CD4-positive, alpha-beta T cell treated with Interleukin-12 subunit alpha and Interleukin-12 subunit beta, for 1 hour (primary cell): ENCODE data around the gene SORCS2.

Experiments used
- DNase-seq: peaks from one replicate; pipeline ENCODE4 v3.0.0-alpha.2; 2020

Gene SORCS2

DNA sequence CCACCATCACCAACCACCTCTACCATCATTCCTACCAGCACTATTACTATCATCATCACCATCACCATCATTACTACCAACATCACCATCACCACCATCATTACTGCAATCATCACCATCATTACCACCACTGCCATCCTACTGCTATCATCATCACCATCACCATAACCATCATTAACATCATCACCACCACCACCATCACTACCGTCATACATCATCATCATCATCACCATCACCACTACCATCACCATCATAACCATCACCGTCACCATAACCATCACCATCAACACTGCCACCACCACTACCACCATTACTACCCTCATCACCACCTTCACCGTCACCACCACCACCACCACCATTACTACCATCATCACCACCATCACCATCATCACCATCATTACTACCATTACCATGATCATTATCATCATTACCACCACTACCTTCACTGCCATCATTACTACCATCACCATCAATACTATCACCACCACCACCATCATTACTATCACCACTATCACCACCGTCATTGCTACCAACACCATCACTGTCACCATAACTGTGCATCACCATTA lies 170.6 kb downstream of the SORCS2 start:
- no peak for DNase-seq

DNA sequence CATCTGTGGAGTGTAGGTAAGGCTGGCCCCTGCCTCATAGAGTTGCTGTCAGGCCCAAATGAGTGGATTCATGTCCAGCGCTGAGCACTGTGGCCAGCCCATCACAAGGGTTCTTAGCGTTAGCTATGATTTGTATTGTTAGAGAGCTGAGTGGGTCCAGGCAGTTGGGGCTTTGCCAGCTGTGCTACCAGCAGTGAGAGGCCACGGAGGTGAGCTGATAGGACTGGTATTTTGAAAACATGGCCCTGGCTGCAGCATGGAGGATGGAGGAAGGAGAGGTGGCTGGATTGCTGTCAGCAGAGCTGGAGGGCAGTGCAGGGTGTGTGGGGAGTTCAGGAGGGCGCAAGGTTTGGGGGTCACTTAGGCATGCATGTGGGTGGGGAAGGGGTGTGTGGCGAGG lies 172.6 kb downstream of the SORCS2 start:
- DNase-seq: no peak

DNA sequence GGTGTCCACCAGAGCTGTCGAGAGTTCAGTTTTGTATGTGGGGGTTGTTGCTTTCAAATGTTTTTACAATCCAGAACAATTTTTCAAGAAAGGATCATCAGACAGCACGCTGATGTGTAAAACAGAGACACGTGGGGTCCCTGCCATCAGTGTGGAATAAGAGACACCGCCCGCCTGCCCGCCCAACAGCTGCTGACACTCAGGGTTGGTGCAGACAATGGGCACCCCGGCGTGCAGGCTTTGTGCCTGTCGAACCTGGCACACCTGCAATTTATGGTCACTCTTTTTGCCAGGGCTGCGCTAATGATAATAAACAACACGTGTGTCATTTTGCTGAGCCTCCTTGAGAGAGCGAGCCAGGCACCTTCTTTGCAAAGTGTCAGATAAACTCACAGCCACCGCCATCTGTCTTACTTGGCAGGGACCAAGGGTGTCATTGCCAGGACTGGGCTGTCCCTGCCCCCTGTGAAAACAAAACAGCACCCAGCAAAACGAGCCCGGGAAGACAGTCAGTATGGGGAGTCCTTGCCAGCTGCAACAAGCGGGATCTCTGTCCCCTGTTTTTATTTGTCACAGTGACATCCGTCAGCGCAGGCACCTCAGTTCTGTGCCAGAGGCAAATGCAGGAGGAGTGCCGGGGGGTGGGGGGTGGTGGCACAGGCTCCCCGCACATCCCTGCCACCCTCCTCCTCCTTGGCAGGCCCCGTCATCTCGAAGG lies 173.3 kb downstream of the SORCS2 start:
- DNase-seq: no peak

DNA sequence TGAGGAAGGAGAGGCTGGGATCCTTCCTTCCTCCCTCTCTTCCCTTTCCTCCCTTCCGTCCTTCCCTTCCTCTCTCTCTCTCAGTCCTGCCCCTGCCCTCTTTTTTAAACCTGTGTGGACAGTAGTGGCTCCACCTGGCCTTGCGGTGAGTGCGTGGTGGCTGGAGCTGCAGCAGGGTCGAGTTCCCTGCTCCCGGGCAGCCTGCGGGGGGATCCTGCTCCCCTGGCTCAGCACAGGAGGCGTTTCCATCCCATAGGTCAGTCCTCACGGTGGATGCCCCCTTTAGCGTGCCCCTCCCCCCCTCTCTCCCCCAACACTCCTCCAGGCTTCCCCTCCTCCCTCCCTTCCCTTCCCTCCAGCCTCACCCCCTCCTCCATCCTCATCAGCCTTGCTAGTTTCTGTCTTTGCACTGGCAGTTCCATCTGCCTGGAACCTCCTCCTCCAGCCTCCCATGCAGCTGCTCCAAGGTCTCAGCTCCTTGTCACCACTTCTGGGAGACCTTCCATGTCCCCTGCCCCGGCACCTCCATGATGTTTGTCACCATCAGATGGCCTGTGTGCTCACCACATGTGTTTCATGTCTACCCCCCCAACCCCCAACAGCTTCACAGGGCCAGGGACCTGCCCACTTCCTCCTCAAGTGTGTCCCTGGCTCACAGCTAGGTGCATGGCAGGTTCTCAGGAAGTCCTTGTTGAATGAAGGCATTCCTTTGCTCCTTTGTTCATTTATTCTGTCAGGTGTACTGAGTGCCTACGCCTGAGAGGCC lies 174.0 kb downstream of the SORCS2 start:
- no peak for DNase-seq

DNA sequence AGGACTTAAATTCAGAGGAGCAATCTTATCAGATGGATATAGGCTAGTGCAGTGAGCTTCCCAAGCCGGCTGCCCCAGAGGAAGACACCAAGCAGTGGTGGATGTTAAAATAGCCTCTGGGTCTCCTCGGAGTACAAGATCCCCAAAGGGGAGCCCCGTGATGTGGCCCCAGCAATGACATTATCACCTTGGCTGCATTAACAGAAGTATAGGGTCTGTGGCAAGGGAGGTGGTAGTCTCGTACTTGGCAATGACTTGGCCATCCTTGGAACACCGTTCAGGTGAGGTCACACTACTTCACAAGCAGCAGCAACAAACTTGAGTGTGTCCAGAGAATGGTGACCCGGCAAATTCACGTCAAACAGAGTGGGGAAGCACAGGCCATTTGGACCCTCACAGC lies 174.6 kb downstream of the SORCS2 start:
- no peak for DNase-seq

DNA sequence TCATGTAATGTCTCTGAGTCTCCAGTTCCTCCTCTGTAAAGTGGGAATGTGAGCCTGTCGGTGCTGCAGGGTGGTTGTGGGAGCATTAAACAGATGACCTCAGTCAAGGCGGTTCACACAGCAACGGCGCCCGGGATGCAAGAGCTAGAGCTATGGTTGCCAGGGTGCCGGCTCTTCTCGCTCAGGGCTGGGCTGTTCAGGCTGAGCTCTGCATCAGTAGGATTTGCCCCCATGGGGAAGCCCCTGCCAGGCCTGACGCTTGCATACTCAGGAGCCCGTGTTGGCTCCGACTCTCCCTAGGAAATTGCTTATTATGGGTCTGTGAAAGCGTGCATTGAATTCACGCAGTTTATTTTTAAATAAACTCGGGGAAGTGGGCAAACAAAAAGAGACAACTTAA lies 175.1 kb downstream of the SORCS2 start:
- no peak for DNase-seq

DNA sequence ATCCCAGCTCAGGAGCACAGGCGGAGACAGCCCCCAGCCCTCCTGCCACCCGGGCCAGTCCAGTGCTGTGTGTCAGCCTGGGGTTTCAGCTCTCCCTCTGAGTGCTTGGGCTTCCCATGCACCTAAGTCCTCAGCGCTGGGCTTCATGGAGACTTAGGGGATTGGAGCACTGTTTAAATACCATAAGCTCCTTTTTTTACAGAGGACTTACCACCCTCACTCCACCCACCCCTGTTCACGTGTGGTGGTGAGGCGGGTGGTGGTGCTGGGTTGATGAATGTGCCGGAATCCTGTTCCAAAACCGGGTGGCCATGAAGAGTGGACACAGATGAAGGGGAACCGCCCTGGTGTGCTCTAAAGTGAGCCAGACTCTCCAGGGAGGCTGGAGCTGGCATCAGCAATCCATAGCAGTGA lies 175.5 kb downstream of the SORCS2 start:
- DNase-seq: no peak

DNA sequence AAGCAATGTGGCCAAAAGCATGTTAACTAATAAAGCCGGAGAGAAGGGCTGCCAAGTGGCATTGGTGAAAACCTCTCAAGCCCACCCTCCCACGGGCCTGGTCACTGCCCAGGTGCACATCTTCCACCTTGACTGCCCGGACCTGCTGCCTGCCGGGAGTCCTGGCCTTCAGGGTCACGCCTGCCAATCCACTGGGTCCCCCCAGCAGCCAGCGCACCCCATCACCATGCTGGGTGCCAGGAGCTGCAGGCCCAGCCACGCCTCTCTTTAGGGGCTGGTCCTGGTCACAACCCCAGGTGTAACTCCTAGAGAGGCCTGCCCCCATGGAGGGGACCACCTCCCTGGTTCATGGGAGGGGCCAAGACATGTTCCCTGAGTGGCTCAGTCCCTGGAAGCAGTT lies 176.0 kb downstream of the SORCS2 start:
- DNase-seq: no peak

DNA sequence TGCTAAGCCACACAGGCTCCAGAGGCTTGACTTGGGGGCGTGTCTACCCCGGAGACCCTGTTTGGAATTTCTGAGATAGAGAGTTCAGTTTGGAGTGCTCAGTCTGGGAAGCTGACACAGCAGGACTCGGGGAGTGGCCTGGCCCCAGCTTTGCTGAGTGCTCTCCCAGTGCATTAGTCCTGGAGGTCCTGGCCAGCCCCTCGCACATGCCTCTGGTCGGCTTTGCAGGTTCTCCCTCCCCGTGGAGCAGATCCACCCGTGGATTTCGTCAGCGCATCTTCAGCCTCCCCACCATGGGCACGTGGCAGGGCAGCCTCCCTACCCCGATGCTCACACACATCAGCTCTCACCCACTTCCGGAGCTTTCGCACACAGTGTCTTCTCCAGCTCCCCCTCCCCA lies 177.2 kb downstream of the SORCS2 start:
- DNase-seq: no peak

DNA sequence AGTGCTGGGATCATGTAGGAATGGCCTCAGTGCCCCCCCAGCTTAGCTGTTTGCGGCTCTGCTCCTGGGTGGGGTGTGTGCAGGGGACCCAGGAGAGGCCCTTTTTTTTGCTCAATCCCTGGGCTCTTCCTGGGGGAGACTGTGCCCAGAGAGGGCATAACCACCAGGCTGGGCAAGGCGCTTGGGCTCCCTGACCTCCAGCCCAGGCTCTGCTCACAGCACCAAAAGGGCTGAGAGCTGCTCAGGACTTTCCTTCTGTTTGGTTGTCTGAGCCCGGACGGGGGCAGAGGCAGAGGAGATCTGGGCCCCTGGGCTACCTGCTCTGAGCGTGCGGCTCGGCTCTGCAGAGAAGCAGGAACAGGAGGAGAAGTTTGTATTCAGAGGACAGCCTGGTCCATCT lies 177.7 kb downstream of the SORCS2 start:
- no peak for DNase-seq

DNA sequence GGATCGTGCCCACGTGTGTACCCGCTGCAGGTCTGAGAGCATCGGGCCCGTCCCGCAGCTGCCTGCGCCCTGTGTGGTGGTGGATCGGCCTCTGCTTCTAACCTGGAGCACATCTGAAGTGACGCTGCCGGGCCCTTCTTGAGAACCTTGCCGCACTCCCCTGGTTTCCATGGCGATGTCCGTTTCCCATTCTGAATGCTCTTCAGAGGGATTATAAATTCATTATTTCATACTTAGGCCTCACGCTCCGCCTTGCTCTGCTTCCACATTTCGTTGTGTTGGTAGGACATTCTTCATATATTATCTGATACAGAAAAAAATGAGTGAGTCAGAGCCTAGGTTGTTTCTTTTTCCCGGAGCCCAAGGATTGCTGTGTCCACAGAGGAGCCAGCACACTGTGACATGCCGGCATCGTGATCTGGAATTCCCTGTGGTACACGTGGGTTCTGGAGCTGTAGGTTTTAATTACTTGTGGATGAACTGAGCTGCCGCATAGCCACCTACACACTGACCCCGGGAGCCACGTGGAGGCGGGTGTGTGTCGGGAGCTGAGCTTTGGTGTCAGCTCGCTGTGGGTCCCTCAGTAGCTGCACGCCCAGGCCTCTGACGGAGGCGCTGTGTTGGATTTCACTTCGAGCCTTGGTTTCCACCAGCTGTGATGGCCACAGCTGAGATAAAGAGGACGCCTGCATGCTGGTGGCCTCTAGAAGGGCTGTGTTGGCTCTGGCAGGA lies 179.0 kb downstream of the SORCS2 start:
- DNase-seq: no peak

DNA sequence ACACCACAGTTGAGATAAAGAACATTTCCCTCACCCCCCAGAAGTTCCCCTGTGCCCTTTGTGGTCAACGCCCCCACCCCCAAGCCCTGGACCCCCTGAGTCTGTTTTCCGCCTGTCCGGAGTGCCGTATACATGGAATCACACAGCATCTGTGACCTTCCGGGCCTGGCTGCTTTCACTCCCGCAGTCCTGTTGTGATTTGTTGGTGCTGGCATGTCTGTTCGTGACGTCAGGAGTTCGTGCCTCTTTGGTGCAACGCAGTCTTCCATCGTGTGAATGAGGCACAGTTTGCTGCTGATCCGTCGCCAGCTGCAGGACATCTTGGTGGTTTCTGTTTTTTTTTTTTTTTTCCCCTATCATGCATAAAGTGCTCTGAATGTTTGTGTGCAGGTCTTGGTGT lies 180.3 kb downstream of the SORCS2 start:
- DNase-seq: no peak

DNA sequence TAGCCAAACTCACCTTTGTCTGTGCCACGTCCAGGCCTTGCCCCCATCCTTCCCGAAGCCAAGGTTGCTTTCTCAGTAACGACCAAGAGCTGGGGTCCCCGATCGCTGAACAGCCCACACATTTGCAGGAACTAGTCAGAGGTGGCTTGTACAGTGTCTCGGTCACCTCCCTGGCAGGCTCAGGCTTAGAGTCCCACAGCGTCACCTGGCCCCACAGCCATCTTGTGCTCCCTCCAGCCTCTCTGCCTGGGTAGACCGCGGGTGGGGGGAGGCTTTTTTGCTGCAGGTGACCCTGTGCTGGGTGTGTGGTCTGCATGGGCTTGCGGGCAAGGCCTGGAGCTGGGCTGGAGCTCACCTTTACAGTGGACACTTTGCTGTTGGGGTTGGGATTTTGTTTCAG lies 182.2 kb downstream of the SORCS2 start:
- DNase-seq: no peak

DNA sequence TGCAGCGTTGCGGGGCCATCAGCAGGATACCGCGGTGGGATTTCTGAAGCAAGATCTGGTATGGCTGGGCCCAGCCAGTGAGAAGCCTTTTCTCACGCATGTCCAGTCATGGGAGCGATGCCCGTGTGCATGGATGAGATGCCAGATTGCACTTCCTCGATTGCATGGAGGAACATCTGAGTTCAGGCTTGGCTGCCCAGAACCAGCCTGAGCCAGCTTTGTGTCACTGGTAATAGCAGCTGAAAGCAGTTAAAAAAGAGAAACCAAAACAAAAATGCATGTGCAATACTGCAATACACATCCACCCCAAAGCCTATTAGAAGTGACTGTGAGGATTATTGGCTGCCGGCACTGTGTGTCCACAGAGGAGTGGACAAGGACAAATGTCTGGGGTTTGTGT lies 183.1 kb downstream of the SORCS2 start:
- no peak for DNase-seq

DNA sequence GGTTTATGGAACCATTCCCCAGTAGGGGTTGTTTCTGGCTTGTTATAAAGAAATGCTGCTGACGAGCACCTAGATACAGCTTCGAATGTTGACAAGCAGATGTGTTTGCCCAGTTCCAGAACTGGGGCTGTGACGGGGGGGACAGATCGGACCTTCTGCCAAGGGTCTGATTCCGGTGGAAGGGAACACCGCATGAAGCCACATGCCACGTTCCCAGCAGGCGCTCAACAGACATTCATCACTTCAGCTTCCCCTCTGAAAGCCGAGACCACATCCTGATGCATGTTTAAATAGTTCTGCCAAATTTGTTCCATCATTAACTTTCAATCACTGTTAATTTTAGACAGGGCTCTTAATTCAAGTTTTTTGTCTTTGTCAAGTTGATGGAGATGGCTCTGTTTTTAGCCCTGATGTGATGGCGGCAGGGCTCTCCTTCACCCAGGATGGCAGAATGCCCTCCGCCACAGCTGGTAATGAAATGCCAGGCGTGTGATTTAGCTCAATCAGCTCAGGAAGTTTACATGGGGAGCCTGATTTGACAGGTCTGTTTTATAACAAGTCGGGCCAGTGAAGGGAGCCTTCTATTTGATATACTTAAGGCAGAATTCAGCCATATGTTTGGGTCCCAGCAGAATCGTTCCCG lies 185.0 kb downstream of the SORCS2 start:
- DNase-seq: no peak

DNA sequence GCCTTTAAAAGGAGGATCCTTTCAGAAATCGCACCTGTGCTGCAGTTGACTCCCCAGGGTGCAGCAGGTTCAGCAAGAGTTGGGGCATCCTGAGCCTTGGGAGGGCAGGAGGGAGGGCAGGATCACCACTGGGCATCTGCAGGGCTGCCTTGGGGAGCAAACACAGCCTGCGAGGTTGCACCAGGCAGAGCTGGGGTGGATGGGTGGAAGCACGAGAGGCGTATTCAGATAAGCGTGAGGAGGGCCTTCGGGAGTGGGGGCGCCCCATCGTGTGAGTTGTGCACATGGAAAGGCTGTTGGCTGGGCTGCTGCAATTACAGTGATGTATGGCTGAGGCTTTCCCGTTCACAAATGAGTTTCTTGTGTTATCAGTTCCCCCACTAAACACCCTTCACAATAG lies 186.8 kb downstream of the SORCS2 start:
- no peak for DNase-seq

DNA sequence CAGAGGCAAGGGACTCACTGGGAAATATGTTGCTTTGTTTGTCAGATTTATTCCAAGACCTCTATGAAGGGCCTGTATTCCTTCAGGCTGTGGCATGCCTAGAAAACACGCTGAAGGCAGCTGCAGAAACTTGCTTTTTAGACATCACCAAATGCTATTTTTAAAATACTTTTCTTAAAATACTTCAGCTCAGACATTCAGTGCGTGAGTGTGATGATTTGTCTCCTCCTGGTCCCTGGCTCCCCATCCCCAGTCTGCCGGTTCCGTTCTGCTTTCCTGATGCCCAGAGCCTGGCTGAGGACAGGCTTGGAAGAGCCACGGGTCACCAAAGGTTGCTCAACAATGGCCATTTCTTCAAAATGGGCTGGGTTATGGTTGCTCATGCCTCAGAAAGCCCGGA lies 187.4 kb downstream of the SORCS2 start:
- no peak for DNase-seq

DNA sequence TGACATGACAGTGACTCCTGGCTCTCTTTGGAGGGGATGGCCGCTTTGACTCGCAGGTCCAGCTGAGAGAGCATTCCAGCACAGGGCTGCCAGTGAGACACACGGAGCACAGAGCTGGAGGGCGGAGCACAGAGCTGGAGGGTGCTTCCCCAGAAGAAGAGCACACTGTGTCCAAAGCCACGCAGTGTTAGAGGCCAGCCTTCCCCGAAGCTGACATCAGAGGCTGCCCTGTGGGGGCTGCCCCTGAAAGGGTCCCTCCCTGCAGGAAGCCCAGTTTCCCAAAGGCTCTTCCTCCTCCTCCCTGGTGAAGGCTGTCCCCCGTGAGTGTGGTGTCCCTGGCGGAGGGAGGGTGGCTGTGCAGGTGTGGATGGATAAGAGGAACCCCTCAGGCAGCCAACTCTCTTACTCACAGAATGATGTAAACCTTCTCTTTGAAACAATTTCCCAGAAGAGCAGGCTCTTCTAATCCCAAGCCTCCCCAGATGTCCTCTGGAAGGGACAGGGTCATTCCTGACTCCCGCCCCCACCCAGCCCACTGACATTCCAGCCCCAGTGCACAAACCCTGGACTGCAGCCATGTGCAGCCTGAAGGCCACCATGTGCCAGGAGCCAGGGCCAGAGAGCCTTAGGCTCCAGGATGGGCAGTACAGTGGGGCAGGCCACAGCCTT lies 189.0 kb downstream of the SORCS2 start:
- no peak for DNase-seq

DNA sequence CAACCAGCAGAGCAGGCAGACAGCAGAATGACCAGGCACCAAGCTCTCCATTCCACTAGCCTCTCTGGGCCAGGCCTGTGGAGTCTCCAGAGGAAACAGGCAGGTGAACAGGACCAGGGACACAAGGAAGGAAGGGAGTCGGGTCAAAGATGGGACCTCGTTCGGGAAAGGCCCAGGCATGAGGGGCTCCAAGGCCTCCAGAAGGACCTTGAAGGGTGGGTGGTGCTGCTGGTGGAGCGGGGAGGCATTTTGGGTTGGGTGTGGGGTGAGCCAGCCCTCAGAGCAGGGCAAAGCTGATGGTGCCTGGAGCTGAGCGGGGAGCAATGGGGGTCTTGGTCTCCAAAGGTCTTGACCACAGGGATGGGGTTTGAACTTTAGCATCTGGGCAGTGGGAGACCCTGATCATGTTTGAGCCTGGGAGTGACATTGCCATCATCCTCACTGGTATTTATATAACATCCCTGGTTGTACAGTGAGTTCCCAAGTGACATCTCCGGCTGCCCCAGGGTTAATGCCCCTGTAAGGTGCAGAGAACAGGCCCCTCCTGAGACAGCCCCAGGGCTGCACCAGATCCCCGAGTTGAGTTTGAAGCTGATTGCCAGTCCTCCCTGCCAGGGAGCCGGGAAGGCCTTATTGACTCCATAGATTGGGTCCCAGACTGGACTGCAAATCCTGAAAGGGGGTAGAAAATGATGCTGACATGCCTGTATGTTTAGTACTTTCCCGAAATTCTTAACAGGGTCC lies 189.7 kb downstream of the SORCS2 start:
- DNase-seq: no peak

DNA sequence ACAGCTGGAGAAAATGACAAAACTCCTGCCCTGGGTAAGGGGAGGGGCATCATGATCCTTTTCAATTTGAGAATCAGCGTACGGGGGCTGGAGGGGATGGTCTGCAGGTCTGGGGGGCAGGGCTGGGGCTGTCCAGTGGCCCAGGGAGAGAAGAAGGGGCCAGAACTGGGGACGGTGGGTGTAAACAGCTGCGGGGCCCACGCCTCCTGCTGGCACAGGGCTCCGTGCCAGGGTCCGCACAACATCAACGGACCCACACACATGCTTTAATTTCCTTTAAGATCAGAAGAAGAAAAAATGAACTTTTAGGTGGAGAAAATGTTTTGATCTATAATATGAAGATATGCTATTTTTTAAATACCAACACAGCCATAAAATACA lies 190.3 kb downstream of the SORCS2 start:
- no peak for DNase-seq

DNA sequence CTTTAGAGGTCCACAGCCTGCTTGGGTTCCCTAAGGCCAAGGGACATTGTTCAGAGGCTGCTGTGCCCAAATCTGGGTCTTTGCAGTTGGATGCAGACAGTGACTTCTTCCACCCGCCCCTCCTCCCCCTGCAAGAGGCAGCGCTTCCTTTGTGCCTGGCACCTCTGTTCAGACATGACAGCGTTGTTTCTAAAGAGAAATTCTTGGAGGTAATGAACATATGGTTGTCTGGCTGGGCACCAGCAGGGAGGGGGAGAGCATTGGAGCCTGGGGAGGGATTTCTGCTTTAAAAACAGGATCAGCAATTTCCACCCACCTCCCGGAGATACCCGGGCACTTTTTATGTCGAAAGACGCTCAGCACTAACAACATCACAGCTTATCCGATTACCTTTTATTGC lies 190.9 kb downstream of the SORCS2 start:
- no peak for DNase-seq
